Measurements from ENCODE around the gene LAMTOR2.

Gene LAMTOR2

GRCh38 chr1:156076609-156077429, 22.2 kb downstream of the LAMTOR2 start:
- no peak for DNase-seq (ENCODE audit: low read depth)

- no peak for DNase-seq (ENCODE audit: low read depth)
Observed at GRCh38 chr1:156077430-156077760, 22.8 kb downstream of the LAMTOR2 start.

- DNase-seq (ENCODE audit: low read depth): no peak
Observed at GRCh38 chr1:156078728-156079127, 24.1 kb downstream of the LAMTOR2 start.

- no peak for DNase-seq (ENCODE audit: low read depth)
Observed at GRCh38 chr1:156079762-156080161, 25.2 kb downstream of the LAMTOR2 start.

GRCh38 chr1:156080241-156080862, 25.8 kb downstream of the LAMTOR2 start:
- DNase-seq (ENCODE audit: low read depth): no peak

- DNase-seq (ENCODE audit: low read depth): no peak
Observed at GRCh38 chr1:156080863-156081179, 26.2 kb downstream of the LAMTOR2 start.

GRCh38 chr1:156081180-156081916, 26.8 kb downstream of the LAMTOR2 start:
- DNase-seq (ENCODE audit: low read depth): no peak

GRCh38 chr1:156081917-156082308, 27.3 kb downstream of the LAMTOR2 start:
- DNase-seq (ENCODE audit: low read depth): no peak

GRCh38 chr1:156082309-156083091, 27.9 kb downstream of the LAMTOR2 start, which contains the start of gene MEX3A:
Gene MEX3A (minus strand): TSS chr1:156082465. CDS start chr1:156081998, 467 bp downstream.
- DNase-seq (ENCODE audit: low read depth): peak; percentile 47

- DNase-seq (ENCODE audit: low read depth): no peak
Observed at GRCh38 chr1:156083800-156084790, 29.5 kb downstream of the LAMTOR2 start.

GRCh38 chr1:156086256-156086662, 31.7 kb downstream of the LAMTOR2 start:
- DNase-seq (ENCODE audit: low read depth): no peak

- DNase-seq (ENCODE audit: low read depth): no peak
Observed at GRCh38 chr1:156089704-156090103, 35.1 kb downstream of the LAMTOR2 start.

GRCh38 chr1:156090138-156090839, 35.7 kb downstream of the LAMTOR2 start:
- DNase-seq (ENCODE audit: low read depth): no peak

- peak; percentile 83 for DNase-seq (ENCODE audit: low read depth)
Observed at GRCh38 chr1:156090840-156091188, 36.2 kb downstream of the LAMTOR2 start.

- no peak for DNase-seq (ENCODE audit: low read depth)
Observed at GRCh38 chr1:156091610-156092009, 37.0 kb downstream of the LAMTOR2 start.

- DNase-seq (ENCODE audit: low read depth): no peak
Observed at GRCh38 chr1:156095906-156096508, 41.4 kb downstream of the LAMTOR2 start.

GRCh38 chr1:156096640-156097391, 42.2 kb downstream of the LAMTOR2 start:
- DNase-seq (ENCODE audit: low read depth): peak; percentile 84

- DNase-seq (ENCODE audit: low read depth): peak; percentile 43
Observed at GRCh38 chr1:156097499-156098178, 43.1 kb downstream of the LAMTOR2 start.

GRCh38 chr1:156098784-156099183, 44.2 kb downstream of the LAMTOR2 start:
- no peak for DNase-seq (ENCODE audit: low read depth)

Measured in activated T-helper 9 cell treated with anti-CD3 and anti-CD28 coated beads, Interleukin-2, amount 50 U/mL, for 16 hours (primary cell).